GM21717 (cell line): ENCODE data around the gene S1PR1.
"Not testable (repeated sequence)": the region's sequence is repeated elsewhere in the genome, so short reads cannot be mapped to it uniquely, and the experiment has no call there.

Experiments used
- ATAC-seq: cut with Tn5 transposase; IDR thresholded peaks from one replicate; pipeline ENCODE4 v1.9.1; 2021; ENCODE audit warnings: mild to moderate bottlenecking, moderate library complexity; ENCODE audit not compliant: unreplicated experiment

The S1PR1 gene

DNA sequence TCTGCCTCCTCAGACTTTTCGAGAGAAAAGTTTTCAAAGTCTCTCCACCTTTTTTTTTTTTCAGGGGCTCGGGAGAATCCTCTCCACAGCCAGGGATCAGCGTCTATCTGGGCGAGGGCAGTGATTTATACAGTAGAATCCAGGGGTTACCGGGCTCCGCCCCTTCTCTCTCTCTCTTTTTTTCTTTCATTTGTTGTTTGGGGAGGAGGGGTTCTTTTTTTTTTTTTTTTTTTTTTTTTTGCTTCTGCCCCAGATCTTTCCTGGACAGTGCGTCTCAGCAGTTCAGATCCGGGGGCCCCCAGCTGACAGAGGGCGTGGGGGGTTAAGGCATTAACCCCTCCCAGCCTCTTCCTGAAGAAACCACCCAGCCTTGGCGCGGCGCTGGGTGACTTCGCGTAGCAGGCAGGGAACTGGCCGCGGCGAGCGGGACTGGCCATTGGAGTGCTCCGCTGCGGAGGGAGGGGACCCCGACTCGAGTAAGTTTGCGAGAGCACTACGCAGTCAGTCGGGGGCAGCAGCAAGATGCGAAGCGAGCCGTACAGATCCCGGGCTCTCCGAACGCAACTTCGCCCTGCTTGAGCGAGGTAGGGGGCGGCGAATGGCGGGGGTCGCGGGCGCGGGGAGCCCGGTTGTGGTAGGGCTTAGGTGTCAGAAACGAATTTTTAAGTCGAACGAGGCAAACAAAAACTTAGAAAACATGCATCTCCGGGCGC lies at the start of gene S1PR1:
TSS of gene S1PR1 (plus strand) at position 504 of the 713 bp plus-strand sequence. CDS start 1,966 bp downstream, outside the sequence.
- peak; percentile 19 for ATAC-seq

DNA sequence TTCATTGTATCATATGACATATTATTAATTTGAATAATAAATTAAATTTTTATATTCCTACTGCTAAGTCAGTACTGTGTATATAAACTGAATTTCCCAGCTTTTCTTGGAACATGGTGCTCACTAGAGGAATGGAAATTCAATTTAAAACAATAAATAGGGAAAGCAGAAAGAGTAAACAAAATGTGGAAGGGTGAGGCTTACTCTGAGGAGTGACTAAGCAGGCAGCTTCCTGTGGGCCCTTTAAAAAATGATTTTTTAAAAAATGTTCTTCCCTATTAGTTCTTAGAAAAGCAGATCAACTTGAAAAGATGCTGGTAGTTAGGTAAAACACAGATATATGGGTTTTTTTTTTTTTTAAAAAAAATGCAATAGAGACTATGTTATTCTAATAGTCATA lies 49.5 kb upstream of the S1PR1 start:
- no peak for ATAC-seq

DNA sequence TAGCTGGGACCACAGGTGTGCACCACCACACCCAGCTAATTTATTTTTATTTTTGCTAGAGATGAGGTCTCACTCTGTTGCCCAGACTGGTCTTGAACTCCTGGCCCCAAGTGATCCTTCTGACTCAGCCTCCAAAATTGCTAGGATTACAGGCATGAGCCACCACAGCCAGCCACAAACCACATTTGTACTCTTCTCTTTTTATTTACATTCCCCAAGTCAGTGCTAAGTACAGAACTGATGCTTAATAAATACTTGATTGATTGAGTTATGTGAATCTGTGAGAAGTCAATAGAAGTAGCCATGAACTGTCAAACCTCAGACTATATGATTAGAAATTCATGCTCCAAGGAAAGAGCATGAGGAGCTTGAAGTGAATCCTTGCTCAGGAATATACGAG lies 48.5 kb upstream of the S1PR1 start:
- no peak for ATAC-seq

DNA sequence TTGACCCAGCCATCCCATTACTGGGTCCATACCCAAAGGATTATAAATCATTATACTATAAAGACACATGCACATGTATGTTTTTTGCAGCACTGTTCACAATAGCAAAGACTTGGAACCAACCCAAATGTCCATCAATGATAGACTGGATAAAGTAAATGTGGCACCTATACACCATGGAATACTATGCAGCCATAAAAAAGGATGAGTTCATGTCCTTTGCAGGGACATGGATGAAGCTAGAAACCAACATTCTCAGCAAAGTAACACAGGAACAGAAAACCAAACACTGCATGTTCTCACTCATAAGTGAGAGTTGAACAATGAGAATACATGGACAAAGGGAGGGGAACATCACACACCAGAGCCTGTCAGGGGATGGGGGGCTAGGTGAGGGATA lies 47.9 kb upstream of the S1PR1 start:
- not testable (repeated sequence) for ATAC-seq

DNA sequence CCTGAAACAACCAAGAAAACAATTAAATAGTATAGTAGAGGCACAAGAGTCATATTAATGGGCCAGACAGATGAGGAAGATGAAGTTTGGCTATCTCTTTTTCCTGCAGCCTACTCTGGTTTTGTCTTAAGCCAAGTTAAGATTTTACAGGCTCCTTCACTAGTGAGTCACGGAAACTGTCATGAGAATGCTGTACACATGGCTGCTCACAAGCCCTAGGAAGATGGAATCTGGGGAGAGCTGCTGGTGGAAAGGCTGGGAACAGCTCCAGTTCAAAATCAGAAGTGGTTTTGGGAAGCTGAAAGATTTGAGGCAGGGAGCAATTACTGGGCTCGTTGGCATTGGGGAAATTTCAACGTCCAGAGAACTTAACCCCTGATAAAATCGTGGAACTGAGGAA lies 46.4 kb upstream of the S1PR1 start:
- no peak for ATAC-seq

DNA sequence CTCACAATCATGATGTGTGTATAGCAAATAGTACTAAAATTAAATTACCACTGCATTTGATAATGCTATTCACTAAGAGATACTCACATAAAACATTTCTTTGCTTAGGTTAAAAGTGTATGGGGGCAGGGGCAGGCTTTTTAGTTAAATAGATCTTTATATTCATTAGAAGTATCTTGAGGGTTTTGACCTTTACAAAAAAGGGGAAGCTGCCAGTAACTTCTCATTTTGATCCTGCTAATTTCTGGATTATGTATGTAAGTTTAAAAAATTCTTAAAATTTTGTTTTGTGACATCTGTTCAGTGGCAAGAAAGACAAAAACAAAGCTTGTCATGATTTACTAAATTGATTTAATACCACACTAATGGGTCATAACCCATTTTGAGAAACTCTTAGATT lies 45.8 kb upstream of the S1PR1 start:
- no peak for ATAC-seq

DNA sequence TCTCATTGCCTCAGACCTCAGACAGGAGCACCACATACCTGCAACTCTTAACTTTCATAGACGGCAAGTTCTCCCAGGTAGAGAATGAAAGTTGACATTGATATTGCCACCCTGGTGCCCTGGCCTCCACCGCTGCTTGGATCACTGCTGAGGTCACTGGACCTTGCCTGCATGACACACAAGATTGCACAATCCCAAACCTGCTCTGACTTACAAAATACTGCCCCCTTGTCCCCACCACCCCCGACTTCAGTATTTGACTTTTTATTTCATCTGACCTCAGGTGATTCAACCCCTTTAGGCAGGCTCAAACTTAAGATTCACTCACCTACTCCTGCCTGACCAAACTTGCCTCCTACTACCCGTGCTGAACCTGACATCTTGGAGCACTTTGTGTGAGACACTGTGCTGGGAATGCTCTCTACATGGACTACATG lies 43.1 kb upstream of the S1PR1 start:
- no peak for ATAC-seq

DNA sequence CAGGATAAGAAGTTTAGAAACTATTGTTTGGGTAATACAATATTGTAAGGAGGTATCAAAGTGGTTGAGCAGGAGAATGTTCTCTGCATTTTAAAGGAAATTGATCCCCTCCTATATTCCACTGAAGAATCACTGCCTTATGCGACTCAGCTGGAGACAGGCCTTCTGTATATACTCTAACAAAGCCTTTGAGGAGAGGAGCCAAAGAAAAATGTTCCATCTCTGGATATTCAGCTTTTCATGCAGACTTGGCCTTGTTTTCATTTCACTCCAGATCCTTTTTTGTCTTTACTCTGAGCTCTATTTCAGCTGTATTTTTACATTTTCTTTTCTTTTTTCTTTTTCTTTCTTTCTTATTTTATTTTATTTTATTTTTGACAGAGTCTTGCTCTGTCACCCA lies 42.1 kb upstream of the S1PR1 start:
- no peak for ATAC-seq

DNA sequence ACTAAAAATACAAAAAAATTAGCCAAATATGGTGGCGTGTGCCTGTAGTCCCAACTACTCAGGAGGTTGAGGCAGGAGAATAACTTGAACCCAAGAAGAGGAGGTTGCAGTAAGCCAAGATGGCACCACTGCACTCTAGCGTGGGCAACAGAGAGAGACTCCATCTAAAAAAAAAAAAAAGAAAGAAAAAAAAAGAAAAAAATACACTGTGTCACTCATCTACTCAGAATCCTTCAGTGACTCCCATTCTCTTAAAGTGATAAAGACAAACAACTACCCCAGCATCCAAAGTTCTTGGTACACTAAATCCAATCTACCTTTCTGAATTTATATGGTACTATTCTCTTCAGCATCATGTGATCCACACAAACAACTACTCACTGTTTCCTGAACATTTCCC lies 40.2 kb upstream of the S1PR1 start:
- no peak for ATAC-seq

DNA sequence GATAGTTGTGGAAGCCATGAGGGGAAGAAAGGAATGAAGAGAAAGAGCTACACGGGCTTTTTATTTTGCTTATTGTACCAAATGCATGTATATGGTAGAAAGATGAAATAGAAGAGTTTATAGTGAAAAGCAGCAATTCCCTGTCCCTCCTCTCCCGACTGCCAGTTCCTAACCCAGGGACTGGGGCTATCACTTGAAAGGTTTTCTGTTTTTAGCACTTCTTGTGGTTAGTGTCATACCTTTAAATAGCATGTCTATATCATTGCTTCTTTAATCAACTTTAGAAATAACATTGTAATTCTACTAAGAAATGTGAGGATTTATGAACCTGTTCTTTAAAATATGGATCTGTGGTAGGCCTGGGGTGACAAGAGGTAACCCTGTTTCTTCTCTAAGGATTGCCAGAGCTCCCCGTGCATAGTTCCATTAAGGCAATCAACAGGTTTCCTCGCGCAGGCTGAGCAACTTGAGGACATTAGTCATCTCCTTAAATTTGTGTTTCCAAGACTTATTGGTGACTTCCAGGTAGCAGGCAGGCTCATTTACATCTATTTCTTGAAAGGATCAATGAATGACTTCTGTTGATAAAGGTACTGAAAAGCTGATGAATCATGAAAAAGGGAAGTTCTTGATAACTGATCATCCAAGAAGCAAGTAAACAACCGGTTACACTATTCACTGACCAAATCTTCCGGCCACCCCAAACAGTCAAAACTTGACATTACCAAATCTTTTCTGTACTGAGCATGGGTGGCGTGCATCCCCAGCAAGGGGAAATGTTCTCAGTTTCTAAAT lies 37.8 kb upstream of the S1PR1 start:
- ATAC-seq = peak; percentile 99

DNA sequence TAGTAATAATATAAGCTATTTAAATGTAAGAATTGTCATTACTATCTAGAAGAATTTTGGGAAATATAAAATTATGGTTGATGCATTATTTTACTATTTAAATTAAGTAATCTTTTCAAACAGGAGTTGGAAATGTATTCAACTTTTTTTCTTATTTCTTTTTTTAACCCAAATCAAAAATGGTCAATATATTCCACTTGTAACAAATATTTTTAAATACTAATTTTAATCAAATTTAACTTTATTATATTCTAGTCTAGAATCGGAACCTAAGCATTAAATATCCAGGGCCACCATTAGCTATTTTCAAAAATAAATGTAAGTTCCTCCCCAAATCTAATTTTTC lies 37.2 kb upstream of the S1PR1 start:
- ATAC-seq = no peak

DNA sequence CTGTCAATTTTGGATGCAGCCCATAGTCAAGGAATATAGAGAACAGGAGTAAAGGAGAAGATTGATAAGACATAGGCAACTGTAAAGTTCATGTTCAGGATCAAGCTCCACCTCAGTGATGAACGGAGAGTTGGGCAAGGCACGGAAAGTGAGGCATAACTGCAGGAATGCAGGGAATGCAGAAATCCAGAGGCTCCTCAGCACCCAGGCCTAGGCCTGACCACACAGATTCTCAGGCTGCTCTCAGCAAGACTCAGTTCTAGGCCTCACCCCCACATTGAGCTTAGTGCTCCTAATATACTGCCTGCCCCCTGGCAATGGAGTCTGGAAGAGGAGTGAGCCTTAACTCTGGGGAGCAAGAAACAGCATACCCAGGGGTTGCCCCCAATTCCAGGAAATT lies 36.3 kb upstream of the S1PR1 start:
- ATAC-seq = no peak

DNA sequence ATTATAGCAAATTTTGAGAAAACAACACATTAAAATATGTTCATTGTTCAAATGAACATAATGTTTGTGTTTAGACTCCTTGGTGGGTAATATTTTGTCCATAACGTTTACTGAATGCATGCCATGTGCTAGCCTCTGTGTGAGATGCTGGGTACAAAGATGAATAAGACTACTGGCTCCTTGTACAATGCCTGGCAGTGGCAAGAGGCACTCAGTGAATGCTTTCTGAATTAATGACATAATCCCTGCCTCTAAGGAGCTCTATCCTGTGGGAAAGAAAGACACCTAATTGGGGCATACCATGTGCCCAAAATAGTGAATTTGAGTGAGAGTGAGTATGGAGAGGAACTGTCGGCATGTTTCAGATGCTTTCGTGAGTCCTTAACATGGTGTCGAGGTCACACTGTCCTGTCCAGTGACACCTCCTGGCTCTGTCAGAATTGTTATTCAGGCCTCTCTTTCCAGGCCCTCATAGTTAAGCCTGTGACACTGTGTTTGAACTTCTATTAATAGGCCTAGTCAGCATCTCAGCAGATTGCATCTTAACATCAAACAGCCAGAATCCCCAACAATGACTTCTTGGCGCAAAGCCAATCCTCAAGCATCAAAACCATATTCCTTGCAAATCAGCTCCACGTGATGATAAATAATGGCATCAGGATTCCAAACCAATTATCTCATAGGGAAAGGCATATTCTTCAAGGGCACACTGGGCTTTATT lies 32.8 kb upstream of the S1PR1 start:
- no peak for ATAC-seq

DNA sequence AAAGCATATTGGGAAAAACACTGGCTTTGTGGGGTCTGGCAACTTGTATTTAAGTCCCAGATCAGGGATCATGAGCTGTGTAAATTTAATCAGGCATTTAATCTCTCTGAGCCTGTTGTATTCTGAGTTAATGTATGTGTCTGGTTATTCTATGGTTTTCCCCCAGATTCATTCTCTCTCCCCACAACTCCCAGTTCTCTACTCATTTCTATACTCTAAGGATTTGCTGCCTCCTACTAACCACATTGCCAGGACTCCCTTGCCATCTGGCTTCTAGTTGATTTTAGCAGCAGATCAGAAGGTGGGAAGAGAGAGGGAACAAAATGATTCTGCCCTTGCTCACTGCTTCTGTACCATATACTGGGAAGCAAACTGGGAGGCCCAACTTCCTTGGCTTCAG lies 31.4 kb upstream of the S1PR1 start:
- ATAC-seq = no peak

DNA sequence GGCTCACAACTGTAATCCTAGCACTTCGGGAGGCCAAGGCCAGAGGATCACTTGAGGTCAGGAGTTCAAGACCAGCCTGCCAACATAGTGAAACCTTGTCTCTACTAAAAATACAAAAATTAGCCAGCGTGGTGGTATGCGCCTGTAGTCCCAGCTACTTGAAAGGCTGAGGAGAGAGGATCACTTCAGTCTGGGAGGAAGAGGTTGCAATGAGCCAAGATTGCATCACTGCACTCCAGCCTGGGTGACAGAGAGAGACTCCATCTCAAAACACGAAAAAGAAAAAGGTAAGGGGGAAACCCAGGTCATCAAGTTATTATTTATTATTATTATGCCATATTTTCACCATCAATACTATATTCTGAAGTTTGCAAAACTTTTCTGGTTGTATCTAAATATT lies 30.7 kb upstream of the S1PR1 start:
- ATAC-seq = not testable (repeated sequence)

DNA sequence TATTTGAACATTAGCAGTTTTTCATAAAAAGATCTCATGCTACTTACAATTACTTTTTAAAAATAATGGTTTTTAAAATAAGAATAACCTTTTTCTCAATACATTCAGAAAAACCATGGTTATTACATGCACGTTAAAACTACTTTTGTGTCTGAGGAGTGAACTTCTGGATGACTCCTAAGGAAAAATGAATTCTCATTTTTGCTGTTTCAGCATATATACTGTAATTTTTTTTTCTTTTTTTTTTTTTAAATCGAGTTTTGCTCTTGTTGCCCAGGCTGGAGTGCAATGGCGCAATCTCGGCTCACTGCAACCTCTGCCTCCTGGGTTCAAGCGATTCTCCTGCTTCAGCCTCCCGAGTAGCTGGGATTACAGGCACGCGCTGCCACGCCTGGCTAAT lies 29.5 kb upstream of the S1PR1 start:
- not testable (repeated sequence) for ATAC-seq

DNA sequence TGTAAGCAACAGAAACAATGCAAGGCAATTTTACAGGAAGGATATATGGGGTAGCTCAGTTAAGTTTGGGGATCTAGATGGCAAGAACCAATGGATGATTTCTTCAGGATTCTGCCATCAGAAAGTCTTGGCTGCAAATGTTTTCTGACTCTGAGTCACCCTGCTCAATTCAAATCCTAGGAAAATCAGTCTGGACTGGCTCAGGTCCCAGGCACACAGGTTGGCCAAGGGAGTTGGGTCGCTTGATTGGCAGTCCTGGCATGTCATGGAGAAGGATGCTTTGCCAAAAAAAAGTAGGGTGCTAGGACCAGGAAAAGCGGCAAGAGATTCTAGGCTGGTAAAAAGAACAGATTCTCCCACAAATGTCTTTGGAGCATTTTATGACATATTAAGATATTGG lies 28.9 kb upstream of the S1PR1 start:
- no peak for ATAC-seq

DNA sequence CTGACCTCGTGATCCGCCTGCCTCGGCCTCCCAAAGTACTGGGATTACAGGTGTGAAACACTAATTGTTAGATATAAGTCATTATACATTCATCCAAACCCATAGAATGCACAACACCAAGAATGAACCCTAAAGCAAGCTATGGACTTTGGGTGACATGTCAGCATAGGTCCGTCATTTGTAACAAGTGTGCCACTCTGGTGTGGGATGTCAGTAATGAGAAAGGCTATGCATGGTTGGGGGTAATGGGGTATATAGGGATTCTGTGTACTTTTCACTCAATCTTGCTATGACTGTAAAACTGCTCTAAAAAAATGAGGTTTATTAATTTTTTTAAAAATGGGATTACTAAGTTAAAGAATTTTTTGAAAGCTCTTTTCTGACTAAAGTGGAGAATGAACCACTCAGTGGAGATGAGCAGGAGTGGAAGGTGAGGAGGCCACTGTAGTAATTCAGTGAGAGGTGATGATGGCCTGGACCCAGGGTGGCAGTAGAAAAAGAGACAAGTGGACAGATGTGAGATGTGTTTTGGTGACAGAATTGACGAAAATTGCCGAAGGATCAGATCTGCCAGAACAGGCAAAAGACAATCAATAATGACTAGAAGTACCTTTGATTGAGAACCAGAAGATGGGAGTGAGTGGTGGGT lies 21.3 kb upstream of the S1PR1 start:
- ATAC-seq = no peak

DNA sequence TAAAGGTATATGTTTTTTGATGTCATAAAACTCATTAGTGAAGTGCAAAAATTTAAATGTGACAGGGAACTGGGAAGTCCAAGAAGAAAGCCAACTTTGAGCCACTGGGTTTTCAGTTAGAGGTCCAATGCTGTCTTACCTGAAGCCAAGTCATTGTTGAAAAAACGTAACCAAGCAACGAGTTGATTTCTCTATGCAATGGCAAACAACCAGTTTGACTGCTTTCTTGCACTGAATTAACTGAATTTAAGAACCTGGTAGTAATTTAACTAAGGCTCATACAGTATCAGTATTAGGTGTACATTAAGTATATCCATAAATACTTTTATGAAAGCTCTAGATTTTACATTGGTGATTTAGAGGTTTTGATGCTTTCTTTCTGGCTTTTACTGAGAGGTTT lies 20.2 kb upstream of the S1PR1 start:
- no peak for ATAC-seq

DNA sequence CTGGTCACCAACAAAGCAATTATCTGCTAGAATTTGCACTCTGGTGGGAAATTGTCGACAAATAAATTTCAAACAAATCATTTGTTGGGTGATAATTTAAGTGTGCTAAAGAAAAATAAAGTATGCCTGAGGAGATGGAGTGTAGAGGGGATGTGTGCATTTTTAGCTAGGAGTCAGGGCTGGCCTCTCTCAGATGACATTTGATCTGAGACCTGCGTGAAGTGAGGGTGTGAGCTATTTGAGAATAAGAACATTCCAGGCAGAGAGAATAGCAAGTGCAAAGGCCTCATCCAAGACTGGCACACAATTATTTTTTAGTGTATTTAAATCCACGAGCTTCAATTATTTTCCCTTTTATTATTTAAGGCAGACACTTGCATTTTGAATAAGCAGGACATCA lies 19.7 kb upstream of the S1PR1 start:
- ATAC-seq = no peak

DNA sequence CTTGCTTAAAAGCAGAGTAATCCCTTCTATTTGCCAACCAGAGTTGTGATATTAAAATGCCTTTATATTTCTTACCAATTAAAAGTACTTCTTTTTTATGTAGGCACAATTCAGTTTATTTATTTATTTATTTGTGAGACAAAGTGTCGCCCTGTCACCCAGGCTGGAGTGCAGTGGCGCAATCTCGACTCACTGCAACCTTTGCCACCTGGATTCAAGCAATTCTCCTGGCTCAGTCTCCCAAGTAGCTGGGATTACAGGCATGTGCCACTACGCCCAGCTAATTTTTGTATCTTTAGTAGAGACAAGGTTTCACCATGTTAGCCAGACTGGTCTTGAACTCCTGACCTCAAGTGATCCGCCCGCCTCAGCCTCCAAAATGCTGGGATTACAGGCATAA lies 17.9 kb upstream of the S1PR1 start:
- not testable (repeated sequence) for ATAC-seq
